Breast epithelium (tissue), 3 donors: ENCODE data around the gene CRTC3.

Experiments
- CTCF ChIP-seq, 3 donors: fragments of 450-650 bp; IDR thresholded peaks; one replicate each; pipeline ENCODE4 v1.5.1; 2016 to 2017; ENCODE audit warnings: antibody characterized with exemption in 3 of 3, mild to moderate bottlenecking in 3 of 3, moderate library complexity in 3 of 3
- POLR2A ChIP-seq: fragments of 450-650 bp; IDR thresholded peaks from one replicate; pipeline ENCODE4 v1.6.1; 2016; ENCODE audit warnings: antibody characterized with exemption, mild to moderate bottlenecking, moderate library complexity

- TF ChIP-seq CTCF (IDR thresholded peaks at IDR 0.05) = no peak
- TF ChIP-seq POLR2A = no peak
Observed at GRCh38 chr15:90576711-90577389, 47.1 kb downstream of the CRTC3 start.
